A673 (cell line): Measurements from ENCODE around the gene C19orf47. TPM values are rescaled to one million over a fixed set of nuclear protein-coding genes. Genes with fewer than 3 reads are reported as not detected.
A peak's percentile ranks its signal among the peaks of the same experiment; 100 is the strongest.

Source experiments
- BruUV-seq: library from RNA; stranded (reverse); fragments of 400-500 nt; replicated peaks from 2 replicates; lab custom pipeline; 2021; lab: Mats Ljungman, UMichigan
- CTCF ChIA-PET: fragments of 300-600 bp; sonication (Branson Sonifier 250); formaldehyde crosslinking; loops from one replicate; lab custom pipeline; 2022; ENCODE audit warnings: antibody characterized with exemption; lab: Charles Lee
- POLR2A ChIA-PET: fragments of 300-600 bp; sonication (Branson Sonifier 250); formaldehyde crosslinking; loops from one replicate; lab custom pipeline; 2022; ENCODE audit warnings: antibody characterized with exemption; ENCODE audit not compliant: low non-redundant PET; lab: Charles Lee
- DNase-seq: peaks from one replicate; pipeline ENCODE4 v3.0.0-alpha.2; 2015; ENCODE audit warnings: low spot score
- H3K27ac ChIP-seq: fragments of 200-600 bp; sonication (generic); 2 replicates; pipeline ENCODE4 v1.5.1; 2016; ENCODE audit warnings: mixed run types, low read depth, mild to moderate bottlenecking, mixed read lengths, antibody characterized with exemption, low read length; ENCODE audit not compliant: poor library complexity, severe bottlenecking
- H3K27me3 ChIP-seq: fragments of 200-600 bp; sonication (generic); replicated peaks from 2 replicates; pipeline ENCODE4 v1.6.1; 2017; ENCODE audit warnings: mixed run types, low read depth, mild to moderate bottlenecking, mixed read lengths, antibody characterized with exemption, low read length; ENCODE audit not compliant: insufficient read depth, poor library complexity
- H3K36me3 ChIP-seq: fragments of 200-600 bp; sonication (generic); 2 replicates; pipeline ENCODE4 v1.6.1; 2016; ENCODE audit warnings: mixed run types, mild to moderate bottlenecking, mixed read lengths, antibody characterized with exemption, low read length; ENCODE audit not compliant: insufficient read depth, poor library complexity, severe bottlenecking
- H3K4me1 ChIP-seq: fragments of 200-600 bp; sonication (generic); 2 replicates; pipeline ENCODE4 v1.6.1; 2017; ENCODE audit warnings: mixed run types, mild to moderate bottlenecking, mixed read lengths, antibody characterized with exemption, low read length; ENCODE audit not compliant: insufficient read depth, poor library complexity, severe bottlenecking
- H3K4me3 ChIP-seq: fragments of 200-600 bp; sonication (generic); 2 replicates; pipeline ENCODE4 v1.5.1; 2016; ENCODE audit warnings: low read depth, mixed run types, mild to moderate bottlenecking, mixed read lengths, low read length; ENCODE audit not compliant: poor library complexity, severe bottlenecking
- H3K9me3 ChIP-seq: fragments of 200-600 bp; sonication (generic); 2 replicates; pipeline ENCODE4 v1.6.1; 2016; ENCODE audit warnings: mixed run types, low read depth, mild to moderate bottlenecking, mixed read lengths, antibody characterized with exemption, low read length; ENCODE audit not compliant: poor library complexity, severe bottlenecking
- EZH2 ChIP-seq: fragments of 200-600 bp; sonication (generic); IDR thresholded peaks from 2 replicates; pipeline ENCODE4 v1.6.1; 2017; ENCODE audit warnings: borderline replicate concordance, low read depth, mild to moderate bottlenecking, mixed read lengths, antibody characterized with exemption, low read length; ENCODE audit not compliant: poor library complexity, severe bottlenecking
- intact Hi-C: fragments of 100-400 bp; cut with micrococcal nuclease; formaldehyde crosslinking; loops from one replicate; pipeline ENCODE4 v1.10.0; 2022; ENCODE audit not compliant: unreplicated experiment
- total RNA-seq: library from RNA; stranded (reverse); gene quantifications from 2 replicates; pipeline ENCODE4 v1.2.3, GENCODE V29; 2021
- TF ChIP-seq, protein P1 (sequence below): fragments of 300-800, 200-600 bp; sonication (generic); conservative IDR thresholded peaks from 2 replicates; pipeline ENCODE4 v1.5.1; 2017; ENCODE audit warnings: low read depth, mild to moderate bottlenecking, antibody characterized with exemption, low read length, moderate library complexity, mixed read lengths

Gene C19orf47
- total RNA-seq, 1 experiment from 2014 or later: 26.5 TPM

DNA sequence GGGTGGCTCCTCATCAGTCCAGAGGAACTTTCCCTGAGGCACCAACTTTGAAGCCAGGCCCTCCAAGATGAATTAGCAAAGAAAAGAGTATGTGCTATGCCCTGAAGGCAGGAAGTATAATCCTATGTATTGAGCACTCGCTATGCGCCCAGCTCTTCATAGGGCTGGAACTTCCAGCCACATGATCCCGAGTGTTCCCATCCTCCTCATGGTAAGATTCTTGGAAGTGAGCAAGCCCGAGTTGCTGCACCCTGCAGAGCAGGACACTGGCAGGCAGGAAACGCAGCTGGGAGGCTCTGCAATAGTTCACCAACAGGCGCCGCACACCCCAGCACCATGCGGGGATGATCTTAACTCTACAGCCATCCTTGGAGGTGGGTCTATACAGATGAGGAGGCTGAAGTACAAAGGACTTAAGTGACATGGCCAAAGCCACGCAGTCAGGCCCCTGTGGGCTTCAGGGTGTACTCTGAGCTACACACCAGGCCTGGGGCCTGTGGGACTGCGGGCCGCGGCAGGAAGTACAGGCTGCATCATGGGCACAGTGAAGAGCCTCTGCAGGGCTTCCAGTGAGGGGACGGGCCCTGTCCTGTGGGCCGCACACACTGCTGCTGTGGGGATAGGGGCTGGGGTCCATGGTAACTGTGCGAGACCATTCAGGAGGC lies 25.1 kb downstream of the C19orf47 start:
- intact Hi-C loops: no loop called here
- POLR2A ChIA-PET: no interaction called here

DNA sequence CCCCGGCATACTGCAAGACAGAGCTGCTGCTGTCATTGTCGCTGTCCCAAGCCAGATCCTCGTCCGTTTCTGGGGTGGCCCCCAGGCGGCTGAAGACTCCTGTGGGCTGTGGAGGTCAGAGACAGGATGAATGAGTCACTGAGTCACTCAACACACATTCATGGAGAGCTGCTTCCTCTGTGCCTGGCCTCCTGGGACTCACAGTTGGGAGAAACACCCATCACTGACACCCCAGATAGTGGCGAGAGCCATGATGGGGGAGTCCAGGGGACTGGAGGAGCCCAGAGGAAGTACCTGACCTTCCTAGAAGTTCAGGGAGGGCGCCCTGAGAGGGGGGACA lies 26.0 kb downstream of the C19orf47 start:
- ChIA-PET CTCF (interaction anchor here (0.9 kb wide), 1 partner anchor 18 kb away, joined by 3 read pairs; no protein-coding TSS in a partner anchor), POLR2A (no interaction called here)
- no TSS peak for BruUV-seq

More for the DNA sequence above, 25.1 kb downstream of the C19orf47 start:
- Histone ChIP-seq H3K4me3 (no peak overlapping the region), H3K4me1 (peaks cover 16% of the 10 kb centered on the region), H3K9me3 (no peaks in the 10 kb centered on the region), H3K27ac (peak overlapping the region; percentile 71), H3K27me3 (no peaks in the 10 kb centered on the region), H3K36me3 (peaks cover 62% of the 10 kb centered on the region)
- CTCF ChIA-PET: interaction anchor here (1.0 kb wide), 1 partner anchor 18 kb away, joined by 6 read pairs; no protein-coding TSS in a partner anchor
- BruUV-seq: no TSS peak
- peak; percentile 79 for DNase-seq
- TF ChIP-seq EZH2: no peak
- TF ChIP-seq, protein P1, sequence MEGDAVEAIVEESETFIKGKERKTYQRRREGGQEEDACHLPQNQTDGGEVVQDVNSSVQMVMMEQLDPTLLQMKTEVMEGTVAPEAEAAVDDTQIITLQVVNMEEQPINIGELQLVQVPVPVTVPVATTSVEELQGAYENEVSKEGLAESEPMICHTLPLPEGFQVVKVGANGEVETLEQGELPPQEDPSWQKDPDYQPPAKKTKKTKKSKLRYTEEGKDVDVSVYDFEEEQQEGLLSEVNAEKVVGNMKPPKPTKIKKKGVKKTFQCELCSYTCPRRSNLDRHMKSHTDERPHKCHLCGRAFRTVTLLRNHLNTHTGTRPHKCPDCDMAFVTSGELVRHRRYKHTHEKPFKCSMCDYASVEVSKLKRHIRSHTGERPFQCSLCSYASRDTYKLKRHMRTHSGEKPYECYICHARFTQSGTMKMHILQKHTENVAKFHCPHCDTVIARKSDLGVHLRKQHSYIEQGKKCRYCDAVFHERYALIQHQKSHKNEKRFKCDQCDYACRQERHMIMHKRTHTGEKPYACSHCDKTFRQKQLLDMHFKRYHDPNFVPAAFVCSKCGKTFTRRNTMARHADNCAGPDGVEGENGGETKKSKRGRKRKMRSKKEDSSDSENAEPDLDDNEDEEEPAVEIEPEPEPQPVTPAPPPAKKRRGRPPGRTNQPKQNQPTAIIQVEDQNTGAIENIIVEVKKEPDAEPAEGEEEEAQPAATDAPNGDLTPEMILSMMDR: no peak

DNA sequence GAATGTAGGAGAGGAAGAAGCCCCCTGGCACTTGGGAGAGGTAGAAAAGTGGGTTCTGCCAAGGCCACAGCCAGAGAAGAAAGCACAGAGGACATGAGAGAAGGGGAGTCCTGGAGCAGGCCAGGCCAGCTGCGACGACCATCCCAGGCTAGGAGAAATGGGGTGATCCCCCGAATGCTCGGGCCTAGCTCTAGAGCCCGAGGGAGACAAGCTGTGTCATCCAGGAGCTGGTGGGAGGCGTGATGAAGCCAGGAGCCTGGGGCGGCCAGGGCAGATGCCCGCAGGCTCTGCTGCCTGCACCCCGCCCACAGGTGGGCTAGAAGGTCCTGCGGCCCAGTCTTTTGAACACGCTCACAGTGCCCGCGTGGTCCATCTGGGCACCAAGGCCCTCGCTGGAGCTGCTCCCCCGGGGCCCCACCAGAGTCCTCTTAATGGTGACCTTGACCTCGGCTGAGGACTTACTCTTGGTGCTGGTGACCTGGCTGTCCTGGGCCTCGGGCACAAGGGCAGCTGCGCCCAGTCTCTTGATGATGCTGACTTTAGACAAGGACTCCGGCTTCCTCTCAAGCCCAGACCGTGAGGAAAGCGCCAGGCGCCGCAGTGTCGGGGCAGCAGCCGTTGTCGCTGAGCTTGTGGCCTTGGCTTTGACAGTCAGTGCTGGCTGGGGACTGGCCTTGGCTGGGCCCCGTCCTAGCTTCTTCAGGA lies 26.5 kb downstream of the C19orf47 start:
- BruUV-seq: no TSS peak
- intact Hi-C loops: no loop called here
- peak overlapping the region; percentile 47 for H3K27ac ChIP-seq
- no peak overlapping the region for H3K4me3 ChIP-seq
- H3K4me1 ChIP-seq: peaks cover 16% of the 10 kb centered on the region
- CTCF ChIA-PET: interaction anchor here (0.9 kb wide), 1 partner anchor 17 kb away, joined by 3 read pairs; no protein-coding TSS in a partner anchor
- POLR2A ChIA-PET: no interaction called here
- H3K9me3 ChIP-seq: no peaks in the 10 kb centered on the region
- H3K27me3 ChIP-seq: no peaks in the 10 kb centered on the region
- H3K36me3 ChIP-seq: peaks cover 55% of the 10 kb centered on the region
- DNase-seq: no peak
- TF ChIP-seq EZH2: no peak
- TF ChIP-seq, protein P1: no peak

More for the DNA sequence above, 26.0 kb downstream of the C19orf47 start:
- peak overlapping the region; percentile 47 for H3K27ac ChIP-seq
- no peak overlapping the region for H3K4me3 ChIP-seq
- H3K9me3 ChIP-seq: no peaks in the 10 kb centered on the region
- H3K27me3 ChIP-seq: no peaks in the 10 kb centered on the region
- peaks cover 16% of the 10 kb centered on the region for H3K4me1 ChIP-seq
- intact Hi-C loops: no loop called here
- DNase-seq: no peak
- no peak for TF ChIP-seq EZH2
- TF ChIP-seq, protein P1: no peak
- peaks cover 55% of the 10 kb centered on the region for H3K36me3 ChIP-seq
